Neural cell (in vitro differentiated cells): ENCODE results near the gene APAF1.

Experiments used
- EP300 ChIP-seq: fragments of 450-650 bp; conservative IDR thresholded peaks from 2 replicates; pipeline ENCODE4 v1.6.1; 2014; ENCODE audit warnings: antibody characterized with exemption, mild to moderate bottlenecking, moderate library complexity; ENCODE audit not compliant: poor library complexity, severe bottlenecking
- EZH2 ChIP-seq: fragments of 200-600, 300-800 bp; shearing (Covaris generic), sonication (generic); IDR thresholded peaks from 2 replicates; pipeline ENCODE4 v1.6.1; 2014; ENCODE audit warnings: antibody characterized with exemption, low read length, borderline replicate concordance, mild to moderate bottlenecking; ENCODE audit not compliant: insufficient read depth, poor library complexity, severe bottlenecking
- MXI1 ChIP-seq: fragments of 450-650 bp; conservative IDR thresholded peaks from 2 replicates; pipeline ENCODE4 v1.6.1; 2014; ENCODE audit warnings: antibody characterized with exemption, mild to moderate bottlenecking; ENCODE audit not compliant: poor library complexity, severe bottlenecking
- POLR2AphosphoS5 ChIP-seq: IDR thresholded peaks from 2 replicates; pipeline ENCODE4 v1.6.1; 2012
- RAD21 ChIP-seq: fragments of 450-650 bp; conservative IDR thresholded peaks from 2 replicates; pipeline ENCODE4 v1.6.1; 2014; ENCODE audit warnings: antibody characterized with exemption, mild to moderate bottlenecking, moderate library complexity
- TF ChIP-seq, protein P1 (sequence below): fragments of 450-650 bp; IDR thresholded peaks from 2 replicates; pipeline ENCODE4 v1.5.1; 2014; ENCODE audit warnings: antibody characterized with exemption, mild to moderate bottlenecking, moderate library complexity; ENCODE audit not compliant: poor library complexity, severe bottlenecking
- TF ChIP-seq, protein P2 (sequence below): IDR thresholded peaks from 2 replicates; pipeline ENCODE4 v1.6.1; 2012; ENCODE audit warnings: borderline replicate concordance

DNA sequence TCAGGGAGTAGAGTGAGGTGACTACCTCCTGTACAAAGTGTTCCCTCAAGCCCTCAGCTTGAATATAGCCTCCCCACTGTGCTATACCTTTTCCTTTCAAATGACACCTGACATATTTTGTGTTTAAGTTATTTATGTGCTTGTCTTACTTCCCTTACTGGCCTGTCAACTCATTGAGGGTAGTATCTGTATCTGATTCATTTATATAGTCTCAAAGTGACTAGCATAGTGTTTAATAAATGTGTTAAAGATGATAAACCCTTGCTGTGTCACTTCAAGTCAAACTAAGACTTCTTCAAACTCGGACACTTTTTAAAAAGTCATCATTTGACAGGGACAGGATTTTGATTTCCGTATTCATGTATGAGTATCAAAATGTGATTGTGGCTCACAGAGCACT is 52.1 kb downstream of the APAF1 start:
- TF ChIP-seq, protein P1, sequence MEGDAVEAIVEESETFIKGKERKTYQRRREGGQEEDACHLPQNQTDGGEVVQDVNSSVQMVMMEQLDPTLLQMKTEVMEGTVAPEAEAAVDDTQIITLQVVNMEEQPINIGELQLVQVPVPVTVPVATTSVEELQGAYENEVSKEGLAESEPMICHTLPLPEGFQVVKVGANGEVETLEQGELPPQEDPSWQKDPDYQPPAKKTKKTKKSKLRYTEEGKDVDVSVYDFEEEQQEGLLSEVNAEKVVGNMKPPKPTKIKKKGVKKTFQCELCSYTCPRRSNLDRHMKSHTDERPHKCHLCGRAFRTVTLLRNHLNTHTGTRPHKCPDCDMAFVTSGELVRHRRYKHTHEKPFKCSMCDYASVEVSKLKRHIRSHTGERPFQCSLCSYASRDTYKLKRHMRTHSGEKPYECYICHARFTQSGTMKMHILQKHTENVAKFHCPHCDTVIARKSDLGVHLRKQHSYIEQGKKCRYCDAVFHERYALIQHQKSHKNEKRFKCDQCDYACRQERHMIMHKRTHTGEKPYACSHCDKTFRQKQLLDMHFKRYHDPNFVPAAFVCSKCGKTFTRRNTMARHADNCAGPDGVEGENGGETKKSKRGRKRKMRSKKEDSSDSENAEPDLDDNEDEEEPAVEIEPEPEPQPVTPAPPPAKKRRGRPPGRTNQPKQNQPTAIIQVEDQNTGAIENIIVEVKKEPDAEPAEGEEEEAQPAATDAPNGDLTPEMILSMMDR = no peak
- no peak for TF ChIP-seq POLR2AphosphoS5
- TF ChIP-seq, protein P2, sequence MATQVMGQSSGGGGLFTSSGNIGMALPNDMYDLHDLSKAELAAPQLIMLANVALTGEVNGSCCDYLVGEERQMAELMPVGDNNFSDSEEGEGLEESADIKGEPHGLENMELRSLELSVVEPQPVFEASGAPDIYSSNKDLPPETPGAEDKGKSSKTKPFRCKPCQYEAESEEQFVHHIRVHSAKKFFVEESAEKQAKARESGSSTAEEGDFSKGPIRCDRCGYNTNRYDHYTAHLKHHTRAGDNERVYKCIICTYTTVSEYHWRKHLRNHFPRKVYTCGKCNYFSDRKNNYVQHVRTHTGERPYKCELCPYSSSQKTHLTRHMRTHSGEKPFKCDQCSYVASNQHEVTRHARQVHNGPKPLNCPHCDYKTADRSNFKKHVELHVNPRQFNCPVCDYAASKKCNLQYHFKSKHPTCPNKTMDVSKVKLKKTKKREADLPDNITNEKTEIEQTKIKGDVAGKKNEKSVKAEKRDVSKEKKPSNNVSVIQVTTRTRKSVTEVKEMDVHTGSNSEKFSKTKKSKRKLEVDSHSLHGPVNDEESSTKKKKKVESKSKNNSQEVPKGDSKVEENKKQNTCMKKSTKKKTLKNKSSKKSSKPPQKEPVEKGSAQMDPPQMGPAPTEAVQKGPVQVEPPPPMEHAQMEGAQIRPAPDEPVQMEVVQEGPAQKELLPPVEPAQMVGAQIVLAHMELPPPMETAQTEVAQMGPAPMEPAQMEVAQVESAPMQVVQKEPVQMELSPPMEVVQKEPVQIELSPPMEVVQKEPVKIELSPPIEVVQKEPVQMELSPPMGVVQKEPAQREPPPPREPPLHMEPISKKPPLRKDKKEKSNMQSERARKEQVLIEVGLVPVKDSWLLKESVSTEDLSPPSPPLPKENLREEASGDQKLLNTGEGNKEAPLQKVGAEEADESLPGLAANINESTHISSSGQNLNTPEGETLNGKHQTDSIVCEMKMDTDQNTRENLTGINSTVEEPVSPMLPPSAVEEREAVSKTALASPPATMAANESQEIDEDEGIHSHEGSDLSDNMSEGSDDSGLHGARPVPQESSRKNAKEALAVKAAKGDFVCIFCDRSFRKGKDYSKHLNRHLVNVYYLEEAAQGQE = no peak
- no peak for TF ChIP-seq MXI1
- TF ChIP-seq EP300 = no peak
- no peak for TF ChIP-seq RAD21
- no peak for TF ChIP-seq EZH2
